WTC11 (cell line): ENCODE results near the gene FNDC11. TPM values are rescaled to one million over a fixed set of nuclear protein-coding genes. Genes with fewer than 3 reads are reported as not detected.
"Not testable (repeated sequence)": the region's sequence is repeated elsewhere in the genome, so short reads cannot be mapped to it uniquely, and the experiment has no call there.

Experiments used
- ATAC-seq: fragments of 200-7000 bp; cut with Tn5 transposase; 2 replicates; pipeline ENCODE4 v1.10.0; 2021; ENCODE audit warnings: mild to moderate bottlenecking, moderate library complexity
- CTCF ChIA-PET: fragments of 300-600 bp; sonication (Branson Sonifier 250); formaldehyde crosslinking; loops from one replicate; lab custom pipeline; 2021; ENCODE audit warnings: antibody characterized with exemption; lab: Charles Lee
- POLR2A ChIA-PET: fragments of 350-600 bp; sonication (Branson Sonifier 250); formaldehyde crosslinking; loops from one replicate; lab custom pipeline; 2021; ENCODE audit warnings: antibody characterized with exemption; lab: Charles Lee
- DNase-seq: peaks from one replicate; pipeline ENCODE4 v3.0.0; 2021; ENCODE audit warnings: low spot score
- H3K27ac Mint-ChIP-seq: 2 replicates; pipeline ENCODE4 v1.8.0; 2021; ENCODE audit warnings: mixed read lengths
- H3K27me3 Mint-ChIP-seq: 2 replicates; pipeline ENCODE4 v1.8.0; 2021; ENCODE audit warnings: low read depth, mild to moderate bottlenecking, moderate library complexity, mixed read lengths
- H3K36me3 Mint-ChIP-seq: 2 replicates; pipeline ENCODE4 v1.8.0; 2021; ENCODE audit warnings: mixed read lengths
- H3K4me1 Mint-ChIP-seq: 2 replicates; pipeline ENCODE4 v1.8.0; 2022; ENCODE audit warnings: mixed read lengths
- H3K4me3 Mint-ChIP-seq: 2 replicates; pipeline ENCODE4 v1.8.0; 2021; ENCODE audit warnings: mild to moderate bottlenecking, moderate library complexity, mixed read lengths
- H3K9me3 Mint-ChIP-seq: 2 replicates; pipeline ENCODE4 v1.8.0; 2021; ENCODE audit warnings: mixed read lengths
- CBFB ChIP-seq: sonication (generic); formaldehyde crosslinking; IDR thresholded peaks from 2 replicates; pipeline ENCODE4 v1.8.1; 2022; ENCODE audit warnings: mild to moderate bottlenecking, low read depth, missing genetic modification reagents
- CREM ChIP-seq: sonication (generic); formaldehyde crosslinking; IDR thresholded peaks from 2 replicates; pipeline ENCODE4 v1.8.1; 2022; ENCODE audit warnings: mild to moderate bottlenecking, missing genetic modification reagents, moderate library complexity
- GRHL2 ChIP-seq: fragments of 250-450 bp; sonication (Bioruptor Pico); IDR thresholded peaks from 2 replicates; pipeline ENCODE4 v1.8.0; 2022; ENCODE audit warnings: mild to moderate bottlenecking, moderate library complexity; ENCODE audit not compliant: insufficient replicate concordance, severe bottlenecking
- JUN ChIP-seq: sonication (generic); formaldehyde crosslinking; IDR thresholded peaks from 2 replicates; pipeline ENCODE4 v1.8.0; 2023; ENCODE audit warnings: mild to moderate bottlenecking, missing genetic modification reagents
- NR1H2 ChIP-seq: sonication (generic); formaldehyde crosslinking; IDR thresholded peaks from 2 replicates; pipeline ENCODE4 v1.9.0; 2021; ENCODE audit warnings: mild to moderate bottlenecking, moderate library complexity, missing genetic modification reagents
- OVOL2 ChIP-seq: fragments of 250-450 bp; sonication (Bioruptor Pico); IDR thresholded peaks from 2 replicates; pipeline ENCODE4 v1.9.0; 2021; ENCODE audit warnings: mild to moderate bottlenecking, borderline replicate concordance
- RELA ChIP-seq: sonication (generic); formaldehyde crosslinking; IDR thresholded peaks from 2 replicates; pipeline ENCODE4 v1.8.1; 2022; ENCODE audit warnings: missing genetic modification reagents, mild to moderate bottlenecking, borderline replicate concordance
- SOX15 ChIP-seq: fragments of 250-450 bp; sonication (Bioruptor Pico); IDR thresholded peaks from 2 replicates; pipeline ENCODE4 v1.9.0; 2021; ENCODE audit warnings: mild to moderate bottlenecking
- SP1 ChIP-seq: sonication (generic); formaldehyde crosslinking; conservative IDR thresholded peaks from 2 replicates; pipeline ENCODE4 v1.8.1; 2022; ENCODE audit warnings: missing genetic modification reagents
- TCF7 ChIP-seq: sonication (generic); formaldehyde crosslinking; IDR thresholded peaks from 2 replicates; pipeline ENCODE4 v1.8.0; 2022; ENCODE audit warnings: mild to moderate bottlenecking, low read depth, missing genetic modification reagents, moderate library complexity
- ZNF232 ChIP-seq: sonication (generic); formaldehyde crosslinking; IDR thresholded peaks from 2 replicates; pipeline ENCODE4 v1.8.0; 2022; ENCODE audit warnings: mild to moderate bottlenecking, missing genetic modification reagents
- ZNF416 ChIP-seq: fragments of 250-450 bp; sonication (Bioruptor Pico); IDR thresholded peaks from 2 replicates; pipeline ENCODE4 v1.9.0; 2021; ENCODE audit warnings: mild to moderate bottlenecking, inconsistent platforms
- ZNF423 ChIP-seq: fragments of 250-450 bp; sonication (Bioruptor Pico); IDR thresholded peaks from 2 replicates; pipeline ENCODE4 v2.1.2; 2022; ENCODE audit warnings: mild to moderate bottlenecking, moderate library complexity
- total RNA-seq: library from RNA; stranded (reverse); gene quantifications from 3 replicates; pipeline ENCODE4 v1.2.3, GENCODE V29; 2021
- TF ChIP-seq, protein P1 (sequence below): sonication (generic); formaldehyde crosslinking; IDR thresholded peaks from 2 replicates; pipeline ENCODE4 v1.8.1; 2023; ENCODE audit warnings: mild to moderate bottlenecking, missing genetic modification reagents, moderate library complexity
- TF ChIP-seq, protein P2 (sequence below): sonication (generic); formaldehyde crosslinking; IDR thresholded peaks from 2 replicates; pipeline ENCODE4 v1.8.0; 2022; ENCODE audit warnings: missing genetic modification reagents
- TF ChIP-seq, protein P3 (sequence below): sonication (generic); formaldehyde crosslinking; IDR thresholded peaks from 2 replicates; pipeline ENCODE4 v1.8.1; 2023; ENCODE audit warnings: mild to moderate bottlenecking, moderate library complexity, missing genetic modification reagents
- TF ChIP-seq, protein P4 (sequence below): sonication (generic); formaldehyde crosslinking; IDR thresholded peaks from 2 replicates; pipeline ENCODE4 v1.8.0; 2023; ENCODE audit warnings: missing genetic modification reagents, mild to moderate bottlenecking, borderline replicate concordance
- TF ChIP-seq, protein P5 (sequence below): fragments of 250-450 bp; sonication (Bioruptor Pico); conservative IDR thresholded peaks from 2 replicates; pipeline ENCODE4 v1.9.0; 2021; ENCODE audit warnings: mild to moderate bottlenecking

Gene FNDC11
- total RNA-seq, 1 experiment from 2014 or later, result 3.8 TPM

DNA sequence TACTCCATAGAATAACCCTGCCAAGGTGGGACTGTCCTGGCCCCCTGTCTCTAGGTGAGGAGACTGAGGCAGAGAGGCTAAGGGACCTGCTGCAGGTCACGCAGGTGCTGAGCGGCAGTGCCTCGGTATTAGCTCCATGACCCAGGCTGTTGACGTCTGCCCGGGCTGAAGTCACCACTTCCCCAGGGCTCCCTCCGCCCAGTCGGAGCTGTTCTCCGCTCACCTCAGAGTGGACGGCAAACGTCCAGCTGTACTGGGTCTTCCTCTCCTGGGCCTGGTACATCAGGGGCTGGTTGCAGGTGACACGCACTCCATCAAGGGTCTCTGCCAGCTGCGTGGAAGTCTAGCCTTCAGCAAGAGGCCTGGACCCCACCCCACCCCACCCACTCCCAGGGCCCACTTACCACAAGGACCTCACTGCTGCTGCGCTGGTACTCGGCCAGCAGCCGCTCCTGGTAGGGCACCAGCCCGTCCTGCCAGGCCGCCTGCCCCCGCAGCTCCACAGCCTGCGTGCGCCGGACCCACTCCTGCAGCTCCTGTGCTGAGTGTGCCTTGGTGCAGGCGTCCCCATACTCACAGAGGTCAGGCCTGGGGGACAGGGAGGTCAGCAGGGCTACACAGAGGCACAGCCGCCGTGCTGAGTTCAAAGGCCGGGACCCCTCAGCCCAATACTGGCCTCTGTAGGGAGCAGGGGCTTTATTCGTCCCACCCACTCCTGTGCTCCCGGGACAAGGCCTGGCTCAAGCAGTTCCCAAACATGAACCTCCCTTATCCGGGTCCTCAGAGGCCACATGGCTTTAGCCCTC lies 16.5 kb downstream of the FNDC11 start:
- CTCF ChIA-PET, result interaction anchor here (1.2 to 1.8 kb wide), 2 partner anchors 32 to 205 kb away, joined by 3 to 5 read pairs; no protein-coding TSS in a partner anchor
- Mint-ChIP-seq H3K36me3 (no peaks in the 10 kb centered on the region), H3K4me3 (no peak overlapping the region), H3K27me3 (no peaks in the 10 kb centered on the region), H3K4me1 (no peaks in the 10 kb centered on the region), H3K27ac (no peak overlapping the region), H3K9me3 (no peaks in the 10 kb centered on the region)
- TF ChIP-seq RELA, result no peak
- TF ChIP-seq, protein P1, sequence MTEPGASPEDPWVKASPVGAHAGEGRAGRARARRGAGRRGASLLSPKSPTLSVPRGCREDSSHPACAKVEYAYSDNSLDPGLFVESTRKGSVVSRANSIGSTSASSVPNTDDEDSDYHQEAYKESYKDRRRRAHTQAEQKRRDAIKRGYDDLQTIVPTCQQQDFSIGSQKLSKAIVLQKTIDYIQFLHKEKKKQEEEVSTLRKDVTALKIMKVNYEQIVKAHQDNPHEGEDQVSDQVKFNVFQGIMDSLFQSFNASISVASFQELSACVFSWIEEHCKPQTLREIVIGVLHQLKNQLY, result no peak
- TF ChIP-seq, protein P2, sequence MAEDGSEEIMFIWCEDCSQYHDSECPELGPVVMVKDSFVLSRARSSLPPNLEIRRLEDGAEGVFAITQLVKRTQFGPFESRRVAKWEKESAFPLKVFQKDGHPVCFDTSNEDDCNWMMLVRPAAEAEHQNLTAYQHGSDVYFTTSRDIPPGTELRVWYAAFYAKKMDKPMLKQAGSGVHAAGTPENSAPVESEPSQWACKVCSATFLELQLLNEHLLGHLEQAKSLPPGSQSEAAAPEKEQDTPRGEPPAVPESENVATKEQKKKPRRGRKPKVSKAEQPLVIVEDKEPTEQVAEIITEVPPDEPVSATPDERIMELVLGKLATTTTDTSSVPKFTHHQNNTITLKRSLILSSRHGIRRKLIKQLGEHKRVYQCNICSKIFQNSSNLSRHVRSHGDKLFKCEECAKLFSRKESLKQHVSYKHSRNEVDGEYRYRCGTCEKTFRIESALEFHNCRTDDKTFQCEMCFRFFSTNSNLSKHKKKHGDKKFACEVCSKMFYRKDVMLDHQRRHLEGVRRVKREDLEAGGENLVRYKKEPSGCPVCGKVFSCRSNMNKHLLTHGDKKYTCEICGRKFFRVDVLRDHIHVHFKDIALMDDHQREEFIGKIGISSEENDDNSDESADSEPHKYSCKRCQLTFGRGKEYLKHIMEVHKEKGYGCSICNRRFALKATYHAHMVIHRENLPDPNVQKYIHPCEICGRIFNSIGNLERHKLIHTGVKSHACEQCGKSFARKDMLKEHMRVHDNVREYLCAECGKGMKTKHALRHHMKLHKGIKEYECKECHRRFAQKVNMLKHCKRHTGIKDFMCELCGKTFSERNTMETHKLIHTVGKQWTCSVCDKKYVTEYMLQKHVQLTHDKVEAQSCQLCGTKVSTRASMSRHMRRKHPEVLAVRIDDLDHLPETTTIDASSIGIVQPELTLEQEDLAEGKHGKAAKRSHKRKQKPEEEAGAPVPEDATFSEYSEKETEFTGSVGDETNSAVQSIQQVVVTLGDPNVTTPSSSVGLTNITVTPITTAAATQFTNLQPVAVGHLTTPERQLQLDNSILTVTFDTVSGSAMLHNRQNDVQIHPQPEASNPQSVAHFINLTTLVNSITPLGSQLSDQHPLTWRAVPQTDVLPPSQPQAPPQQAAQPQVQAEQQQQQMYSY, result no peak
- no peak for TF ChIP-seq CBFB (CRISPR knock-in tag)
- TF ChIP-seq ZNF416 (CRISPR knock-in tag), result no peak
- TF ChIP-seq ZNF423, result no peak
- TF ChIP-seq SP1 (CRISPR knock-in tag), result no peak
- TF ChIP-seq JUN (CRISPR knock-in tag), result no peak
- no peak for TF ChIP-seq TCF7 (CRISPR knock-in tag)
- no peak for TF ChIP-seq SOX15 (CRISPR knock-in tag)
- TF ChIP-seq OVOL2 (CRISPR knock-in tag), result no peak
- TF ChIP-seq ZNF232 (CRISPR knock-in tag), result no peak
- TF ChIP-seq NR1H2 (CRISPR knock-in tag), result no peak
- DNase-seq, result no peak
- no peak for ATAC-seq
- POLR2A ChIA-PET, result no interaction called here

DNA sequence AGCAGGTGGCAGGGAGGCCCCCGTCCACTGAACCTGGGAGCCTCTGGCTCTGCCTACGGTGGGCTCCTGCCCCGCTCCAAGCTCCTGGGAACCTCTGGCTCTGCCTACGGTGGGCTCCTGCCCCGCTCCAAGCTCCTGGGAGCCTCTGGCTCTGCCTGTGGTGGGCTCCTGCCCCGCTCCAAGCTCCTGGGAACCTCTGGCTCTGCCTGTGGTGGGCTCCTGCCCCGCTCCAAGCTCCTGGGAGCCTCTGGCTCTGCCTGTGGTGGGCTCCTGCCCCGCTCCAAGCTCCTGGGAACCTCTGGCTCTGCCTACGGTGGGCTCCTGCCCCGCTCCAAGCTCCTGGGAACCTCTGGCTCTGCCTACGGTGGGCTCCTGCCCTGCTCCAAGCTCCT lies 17.1 kb downstream of the FNDC11 start:
- DNase-seq, H3K27ac Mint-ChIP-seq, ATAC-seq, H3K4me3 Mint-ChIP-seq, H3K9me3 Mint-ChIP-seq, H3K4me1 Mint-ChIP-seq, H3K27me3 Mint-ChIP-seq, H3K36me3 Mint-ChIP-seq: not testable (repeated sequence)
- POLR2A ChIA-PET, result interaction anchor here (0.7 kb wide), 1 partner anchor 112 kb away, joined by 3 read pairs; no protein-coding TSS in a partner anchor
- CTCF ChIA-PET, result interaction anchor here (0.7 to 1.2 kb wide), 2 partner anchors 16 to 204 kb away, joined by 3 read pairs; no protein-coding TSS in a partner anchor

DNA sequence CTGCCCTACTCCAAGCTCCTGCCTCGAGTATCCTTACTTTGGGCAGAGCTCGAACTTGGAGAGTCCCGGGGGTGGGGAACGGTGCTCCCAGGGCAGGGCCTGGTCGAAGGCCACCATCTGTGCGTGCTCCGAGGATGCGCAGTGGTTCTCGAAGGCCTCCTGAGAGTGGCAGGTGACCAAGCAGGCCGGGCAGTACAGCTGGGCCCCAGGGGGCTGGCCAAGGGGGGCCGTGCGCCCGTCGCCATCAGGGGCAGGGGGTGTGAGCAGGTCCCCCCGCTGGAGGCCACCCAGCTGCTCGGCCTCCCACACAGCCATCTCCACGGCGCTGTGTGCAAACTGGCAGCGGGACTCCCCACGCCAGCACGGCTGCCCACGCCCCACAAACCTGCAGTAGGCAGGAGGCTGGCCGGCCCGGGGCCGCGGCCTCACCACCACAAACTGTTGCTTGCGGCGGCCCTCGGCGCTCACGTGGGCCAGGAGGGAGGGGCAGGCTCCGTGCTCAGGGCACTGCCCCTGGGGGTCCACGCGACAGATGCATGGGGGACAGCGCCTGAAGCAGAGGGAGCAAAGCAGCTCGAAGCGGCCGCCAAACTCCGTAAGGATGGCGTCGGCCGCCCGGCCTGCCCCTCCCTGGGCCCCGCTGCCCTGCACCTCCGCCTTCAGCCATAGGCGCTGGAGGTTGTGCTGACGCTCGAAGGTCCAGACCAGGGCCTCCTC lies 18.3 kb downstream of the FNDC11 start:
- no peak overlapping the region for H3K4me3 Mint-ChIP-seq
- no peaks in the 10 kb centered on the region for H3K36me3 Mint-ChIP-seq
- H3K9me3 Mint-ChIP-seq, result no peaks in the 10 kb centered on the region
- H3K4me1 Mint-ChIP-seq, result no peaks in the 10 kb centered on the region
- ChIA-PET CTCF (interaction anchor here (0.6 to 4.2 kb wide), 5 partner anchors 17 to 34 kb away, joined by 3 to 52 read pairs (median 4); partner anchors contain the start of gene PTK6), POLR2A (no interaction called here)
- ATAC-seq (no peak), DNase-seq (no peak)
- H3K27me3 Mint-ChIP-seq, result no peaks in the 10 kb centered on the region
- H3K27ac Mint-ChIP-seq, result no peak overlapping the region
- TF ChIP-seq, protein P3, sequence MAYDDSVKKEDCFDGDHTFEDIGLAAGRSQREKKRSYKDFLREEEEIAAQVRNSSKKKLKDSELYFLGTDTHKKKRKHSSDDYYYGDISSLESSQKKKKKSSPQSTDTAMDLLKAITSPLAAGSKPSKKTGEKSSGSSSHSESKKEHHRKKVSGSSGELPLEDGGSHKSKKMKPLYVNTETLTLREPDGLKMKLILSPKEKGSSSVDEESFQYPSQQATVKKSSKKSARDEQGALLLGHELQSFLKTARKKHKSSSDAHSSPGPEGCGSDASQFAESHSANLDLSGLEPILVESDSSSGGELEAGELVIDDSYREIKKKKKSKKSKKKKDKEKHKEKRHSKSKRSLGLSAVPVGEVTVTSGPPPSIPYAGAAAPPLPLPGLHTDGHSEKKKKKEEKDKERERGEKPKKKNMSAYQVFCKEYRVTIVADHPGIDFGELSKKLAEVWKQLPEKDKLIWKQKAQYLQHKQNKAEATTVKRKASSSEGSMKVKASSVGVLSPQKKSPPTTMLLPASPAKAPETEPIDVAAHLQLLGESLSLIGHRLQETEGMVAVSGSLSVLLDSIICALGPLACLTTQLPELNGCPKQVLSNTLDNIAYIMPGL (CRISPR knock-in tag), result no peak
- TF ChIP-seq CREM (CRISPR knock-in tag) (no peak), GRHL2 (CRISPR knock-in tag) (no peak)
- TF ChIP-seq, protein P4, sequence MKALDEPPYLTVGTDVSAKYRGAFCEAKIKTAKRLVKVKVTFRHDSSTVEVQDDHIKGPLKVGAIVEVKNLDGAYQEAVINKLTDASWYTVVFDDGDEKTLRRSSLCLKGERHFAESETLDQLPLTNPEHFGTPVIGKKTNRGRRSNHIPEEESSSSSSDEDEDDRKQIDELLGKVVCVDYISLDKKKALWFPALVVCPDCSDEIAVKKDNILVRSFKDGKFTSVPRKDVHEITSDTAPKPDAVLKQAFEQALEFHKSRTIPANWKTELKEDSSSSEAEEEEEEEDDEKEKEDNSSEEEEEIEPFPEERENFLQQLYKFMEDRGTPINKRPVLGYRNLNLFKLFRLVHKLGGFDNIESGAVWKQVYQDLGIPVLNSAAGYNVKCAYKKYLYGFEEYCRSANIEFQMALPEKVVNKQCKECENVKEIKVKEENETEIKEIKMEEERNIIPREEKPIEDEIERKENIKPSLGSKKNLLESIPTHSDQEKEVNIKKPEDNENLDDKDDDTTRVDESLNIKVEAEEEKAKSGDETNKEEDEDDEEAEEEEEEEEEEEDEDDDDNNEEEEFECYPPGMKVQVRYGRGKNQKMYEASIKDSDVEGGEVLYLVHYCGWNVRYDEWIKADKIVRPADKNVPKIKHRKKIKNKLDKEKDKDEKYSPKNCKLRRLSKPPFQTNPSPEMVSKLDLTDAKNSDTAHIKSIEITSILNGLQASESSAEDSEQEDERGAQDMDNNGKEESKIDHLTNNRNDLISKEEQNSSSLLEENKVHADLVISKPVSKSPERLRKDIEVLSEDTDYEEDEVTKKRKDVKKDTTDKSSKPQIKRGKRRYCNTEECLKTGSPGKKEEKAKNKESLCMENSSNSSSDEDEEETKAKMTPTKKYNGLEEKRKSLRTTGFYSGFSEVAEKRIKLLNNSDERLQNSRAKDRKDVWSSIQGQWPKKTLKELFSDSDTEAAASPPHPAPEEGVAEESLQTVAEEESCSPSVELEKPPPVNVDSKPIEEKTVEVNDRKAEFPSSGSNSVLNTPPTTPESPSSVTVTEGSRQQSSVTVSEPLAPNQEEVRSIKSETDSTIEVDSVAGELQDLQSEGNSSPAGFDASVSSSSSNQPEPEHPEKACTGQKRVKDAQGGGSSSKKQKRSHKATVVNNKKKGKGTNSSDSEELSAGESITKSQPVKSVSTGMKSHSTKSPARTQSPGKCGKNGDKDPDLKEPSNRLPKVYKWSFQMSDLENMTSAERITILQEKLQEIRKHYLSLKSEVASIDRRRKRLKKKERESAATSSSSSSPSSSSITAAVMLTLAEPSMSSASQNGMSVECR (CRISPR knock-in tag), result no peak
- TF ChIP-seq, protein P5, sequence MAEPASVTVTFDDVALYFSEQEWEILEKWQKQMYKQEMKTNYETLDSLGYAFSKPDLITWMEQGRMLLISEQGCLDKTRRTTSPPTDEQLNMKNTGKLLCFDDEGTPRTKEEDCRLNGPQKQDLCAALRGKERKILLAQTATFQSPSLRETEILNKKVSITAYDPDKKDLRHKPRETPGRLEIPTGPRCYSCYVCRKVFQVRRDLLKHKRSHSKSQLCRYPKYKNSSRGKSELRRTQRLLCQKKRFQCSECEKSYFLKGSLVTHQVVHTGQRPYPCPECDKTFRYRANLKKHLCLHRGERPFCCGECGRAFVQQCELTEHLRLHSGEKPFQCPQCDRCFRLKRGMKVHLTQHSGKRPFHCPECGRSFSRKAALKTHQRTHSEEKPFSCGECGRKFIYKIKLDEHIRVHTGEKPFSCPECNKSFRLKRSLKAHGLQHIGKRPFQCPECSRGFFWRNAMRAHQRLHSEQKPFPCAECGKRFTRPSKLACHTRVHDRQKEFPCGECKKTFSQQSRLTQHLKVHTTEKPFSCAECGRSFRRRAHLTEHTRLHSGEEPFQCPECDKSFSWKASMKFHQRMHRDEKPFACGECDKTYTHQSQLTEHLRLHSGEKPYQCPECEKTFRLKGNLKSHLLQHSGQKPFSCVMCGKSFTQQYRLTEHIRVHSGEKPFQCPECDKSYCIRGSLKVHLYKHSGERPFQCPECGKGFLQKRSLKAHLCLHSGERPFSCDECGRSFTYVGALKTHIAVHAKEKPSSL, result no peak
